Activated T-helper 9 cell treated with anti-CD3 and anti-CD28 coated beads, Interleukin-2, amount 50 U/mL, for 16 hours (primary cell): ENCODE data around the gene OSTN.
"Not testable (repeated sequence)": the region's sequence is repeated elsewhere in the genome, so short reads cannot be mapped to it uniquely, and the experiment has no call there.

Source experiments
- DNase-seq: peaks from one replicate; pipeline ENCODE4 v3.0.0-alpha.2; 2020; ENCODE audit warnings: low read depth

Gene OSTN

GRCh38 chr3:191235331-191236314 is 36.6 kb downstream of the OSTN start:
- no peak for DNase-seq

- DNase-seq, result no peak
Observed at GRCh38 chr3:191236646-191237045, 37.6 kb downstream of the OSTN start.

- no peak for DNase-seq
Observed at GRCh38 chr3:191237047-191237882, 38.2 kb downstream of the OSTN start.

- no peak for DNase-seq
Observed at GRCh38 chr3:191238321-191238817, 39.3 kb downstream of the OSTN start.

DNA sequence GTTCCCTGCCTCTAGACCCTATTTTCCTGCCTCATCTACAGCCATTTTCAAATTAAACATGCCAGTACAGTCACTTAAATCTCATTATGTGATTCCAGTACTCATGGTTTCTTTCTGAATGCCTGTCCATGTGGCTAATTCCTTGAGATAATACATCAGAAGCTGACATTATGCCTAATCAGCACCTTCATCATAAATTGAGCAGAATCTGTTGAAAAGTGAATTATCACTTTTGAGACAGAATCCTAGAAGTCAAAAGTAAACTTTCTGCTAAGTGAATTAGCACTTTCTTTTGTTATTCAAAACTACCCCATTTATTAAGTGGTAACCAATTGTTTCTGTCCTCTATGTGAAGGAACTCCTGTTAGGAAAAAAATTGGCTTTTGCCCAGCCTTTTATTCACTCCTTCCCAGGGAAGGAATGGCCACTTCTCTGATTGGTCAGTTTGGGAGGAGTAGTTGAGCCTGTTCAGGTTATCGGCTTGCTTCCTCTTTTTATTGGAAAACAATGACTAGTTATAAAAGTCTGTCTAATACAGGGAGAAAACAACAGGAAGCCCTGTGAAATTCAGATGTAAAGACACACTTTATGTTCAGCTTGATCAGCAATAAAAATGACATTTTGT is 40.5 kb downstream of the OSTN start:
- no peak for DNase-seq

DNA sequence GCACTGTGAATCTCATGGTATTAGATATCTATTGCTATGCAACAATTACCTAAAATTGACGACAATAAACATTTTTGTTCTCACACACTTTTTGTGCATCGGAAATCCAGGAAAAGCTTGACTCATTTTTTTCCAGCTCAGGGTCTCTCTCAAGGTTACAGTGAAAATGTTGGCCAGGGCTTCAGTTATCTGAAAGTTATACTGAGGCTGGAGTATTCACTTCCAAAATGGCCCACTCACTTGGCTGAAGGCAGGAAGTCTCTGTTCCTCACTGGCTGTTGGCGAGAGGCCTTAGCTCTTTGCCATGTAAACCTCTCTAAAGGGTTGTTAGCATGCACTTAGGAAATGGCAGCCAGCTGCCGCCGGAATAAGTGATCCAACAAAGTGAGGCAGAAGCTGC is 41.4 kb downstream of the OSTN start:
- no peak for DNase-seq

DNA sequence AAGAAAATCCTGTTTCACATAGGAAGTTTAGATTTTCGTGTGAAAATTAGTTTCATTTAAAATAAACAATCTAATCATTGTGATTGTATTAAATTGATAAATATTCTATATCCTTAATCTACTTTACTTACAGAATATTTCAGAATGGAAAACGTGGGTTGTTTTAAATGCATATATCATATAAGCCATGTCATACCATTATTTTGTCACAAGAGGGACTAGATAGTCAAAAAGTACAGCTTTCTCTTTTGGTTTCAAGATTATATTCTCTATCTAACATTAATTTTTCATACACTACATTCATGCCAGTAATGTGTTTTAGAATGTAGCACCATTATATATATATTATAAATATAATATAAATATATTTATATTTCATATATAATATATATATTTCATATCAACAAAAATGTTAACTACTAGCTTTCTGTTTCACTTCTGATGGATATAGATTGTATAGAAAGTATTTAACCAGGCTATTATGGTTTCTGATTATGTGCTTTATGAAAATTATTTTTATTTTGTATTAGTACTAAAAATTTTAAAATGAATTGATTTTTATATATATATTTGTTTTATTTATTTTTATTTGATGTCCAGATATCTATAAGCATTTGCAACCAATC is 45.3 kb downstream of the OSTN start:
- no peak for DNase-seq

- DNase-seq, result not testable (repeated sequence)
Observed at GRCh38 chr3:191246034-191246433, 47.0 kb downstream of the OSTN start.

DNA sequence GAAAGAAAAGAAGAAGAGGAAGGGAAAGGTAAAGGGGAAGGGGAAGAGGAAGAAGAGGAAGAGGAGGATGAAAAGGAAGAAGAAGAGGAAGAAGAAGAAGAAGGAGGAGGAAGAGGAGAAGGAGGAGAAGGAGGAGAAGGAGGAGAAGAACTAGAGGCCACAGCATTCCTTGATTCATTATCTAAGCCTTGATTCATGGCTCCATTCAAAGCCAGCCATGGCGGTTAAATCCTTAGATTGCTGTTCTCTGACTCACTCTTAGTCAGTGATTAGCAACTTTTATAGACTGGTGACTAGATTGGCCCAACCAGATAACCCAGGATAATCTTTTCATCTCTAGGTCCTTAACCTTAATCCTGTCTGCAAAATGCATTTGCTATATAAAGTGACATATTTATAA is 47.6 kb downstream of the OSTN start:
- no peak for DNase-seq

DNA sequence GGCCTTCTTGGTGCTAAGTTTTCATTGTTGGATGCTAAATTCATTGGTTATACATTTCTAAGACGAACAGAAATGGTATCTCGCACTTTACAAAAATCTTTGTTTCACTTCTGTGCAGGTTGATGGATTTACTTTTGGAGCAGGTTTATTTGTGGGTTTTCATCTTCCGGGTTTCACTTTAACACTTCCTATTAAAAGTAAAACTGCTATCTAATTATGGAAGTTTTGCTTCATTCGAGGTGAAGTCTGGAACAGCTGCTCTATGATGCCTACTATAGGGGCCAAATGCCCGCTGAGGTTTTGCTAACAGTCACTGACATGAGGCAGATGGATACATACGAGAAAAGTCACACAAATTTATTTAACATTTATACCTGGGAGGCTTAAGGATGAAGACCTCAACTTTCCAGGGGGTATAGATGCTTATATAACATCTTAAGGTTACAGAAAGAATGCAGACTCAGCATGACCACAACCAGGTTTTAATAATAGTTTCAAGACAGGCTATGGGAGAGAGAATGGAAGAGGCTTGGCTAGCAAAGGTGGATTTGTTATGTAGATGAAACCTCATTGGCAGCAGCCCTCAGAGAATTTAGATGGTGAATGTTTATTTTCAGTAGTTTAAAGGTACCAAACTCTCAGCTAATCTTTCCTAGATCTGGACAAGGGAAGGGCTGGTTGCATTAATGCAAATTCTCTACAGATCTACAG is 54.2 kb downstream of the OSTN start:
- DNase-seq, result no peak

DNA sequence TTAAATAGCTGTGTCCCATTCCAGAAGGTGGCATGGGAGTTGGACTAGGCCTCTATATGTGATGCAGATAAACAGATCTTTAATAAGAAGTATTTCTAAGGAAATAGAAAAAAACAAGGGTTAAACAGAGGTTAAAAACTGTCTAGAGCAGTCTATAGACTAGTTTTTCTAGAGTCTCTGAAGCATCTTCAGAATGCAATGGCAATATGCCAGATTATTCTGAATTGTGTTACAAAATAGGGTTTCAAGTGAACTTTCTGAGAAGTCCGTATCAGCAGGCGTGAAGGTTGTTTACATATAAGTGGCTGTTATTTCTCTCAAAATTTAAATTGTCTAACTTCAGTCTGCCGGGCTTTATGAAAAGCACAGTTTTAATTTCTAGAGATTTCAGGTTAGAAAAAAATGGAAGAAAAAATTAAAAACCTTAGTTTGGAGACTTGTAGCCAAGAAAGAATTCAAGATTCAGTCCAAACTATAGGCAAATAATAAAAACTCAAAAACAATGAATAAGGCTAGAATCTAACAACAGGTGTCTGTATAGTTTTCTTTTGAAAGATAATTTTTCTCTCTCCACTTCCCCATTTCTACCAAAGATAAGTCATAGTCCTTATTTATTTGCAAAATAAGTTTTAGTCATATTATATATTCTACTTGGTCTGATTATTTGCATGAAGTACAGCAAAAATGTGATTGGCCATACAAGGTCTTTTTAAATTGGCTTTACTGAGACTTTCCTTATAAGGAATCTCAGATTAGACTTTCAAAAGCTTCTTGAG is 55.2 kb downstream of the OSTN start:
- no peak for DNase-seq

- DNase-seq, result no peak
Observed at GRCh38 chr3:191255156-191255555, 56.1 kb downstream of the OSTN start.

DNA sequence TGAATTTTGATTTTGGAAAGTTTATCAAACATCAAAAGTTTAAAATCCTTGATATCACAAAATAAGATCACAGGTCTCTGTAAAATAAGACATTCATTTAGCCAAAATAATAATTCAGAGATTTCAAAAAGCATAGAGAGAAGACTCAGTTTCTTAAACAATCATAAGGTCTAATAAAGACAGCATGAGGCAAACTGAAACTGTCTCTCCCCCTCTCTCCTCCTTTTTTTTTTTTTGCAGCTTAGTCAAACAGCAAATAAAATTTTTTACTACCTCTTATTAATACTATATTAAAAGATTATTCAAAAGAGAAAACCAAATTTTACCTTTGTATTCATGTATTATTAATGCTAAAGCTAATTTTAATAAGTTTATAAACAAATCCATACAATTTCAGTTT is 57.4 kb downstream of the OSTN start:
- DNase-seq, result no peak

GRCh38 chr3:191257286-191257685 is 58.2 kb downstream of the OSTN start:
- DNase-seq, result no peak

DNA sequence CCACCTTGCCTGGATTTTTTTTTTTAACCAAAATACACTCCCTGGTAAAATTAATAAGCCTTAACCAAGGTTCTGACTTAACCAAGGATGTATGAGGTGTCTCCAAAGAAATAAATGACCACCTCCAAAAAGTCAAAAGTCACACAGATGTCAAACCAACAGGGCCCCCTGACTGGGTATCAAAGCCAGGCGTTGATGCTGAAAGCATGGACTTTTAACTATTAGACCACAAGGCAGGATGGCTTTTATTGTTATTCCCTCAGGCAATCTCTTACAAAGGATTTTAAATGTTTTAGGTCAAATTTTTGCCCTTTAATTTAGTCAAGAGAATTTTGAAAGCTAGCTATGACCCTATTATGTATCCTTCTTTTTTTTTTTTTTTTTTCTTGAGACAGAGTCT is 60.4 kb downstream of the OSTN start:
- no peak for DNase-seq

DNA sequence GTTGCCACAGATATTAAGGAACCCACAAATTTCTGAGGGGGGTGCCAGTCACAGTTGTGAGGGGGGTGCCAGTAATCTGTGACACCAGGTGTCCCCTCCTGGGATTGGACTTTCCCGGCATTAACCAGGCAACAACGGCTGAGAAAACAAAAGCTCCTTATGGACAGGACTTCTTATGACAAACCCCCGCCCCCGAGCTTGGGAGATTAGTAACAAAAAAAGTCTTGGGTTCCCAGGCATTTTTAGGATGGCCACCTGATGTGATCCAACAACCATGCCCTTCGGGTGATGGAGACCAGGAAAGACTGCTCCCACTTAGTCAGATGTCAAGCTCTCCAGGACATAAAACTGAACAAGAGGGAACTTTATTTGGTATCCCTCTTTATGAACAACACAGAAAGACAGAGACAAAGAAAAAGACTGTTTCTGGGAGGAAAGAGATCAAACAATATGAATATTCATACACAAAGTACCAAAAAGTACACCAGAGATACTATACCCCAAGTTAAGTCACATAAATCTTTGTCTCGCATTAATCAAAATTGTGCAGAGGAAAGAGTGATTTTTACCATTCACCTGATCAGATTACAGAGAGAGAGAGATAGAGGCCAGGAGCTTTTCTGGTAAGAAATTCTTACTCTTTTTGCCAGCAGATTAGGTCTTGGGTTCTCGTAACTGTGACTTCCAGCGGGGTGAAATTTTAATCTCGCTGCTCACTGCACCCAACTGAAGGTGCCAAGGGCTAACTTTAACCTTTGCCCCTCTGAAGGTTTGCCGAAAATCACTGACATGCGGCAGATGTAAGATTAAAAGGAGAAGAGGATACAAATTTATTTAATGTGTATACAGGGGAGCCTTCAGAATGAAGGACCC is 61.6 kb downstream of the OSTN start:
- no peak for DNase-seq

- no peak for DNase-seq
Observed at GRCh38 chr3:191261304-191261638, 62.2 kb downstream of the OSTN start.

- DNase-seq, result no peak
Observed at GRCh38 chr3:191262650-191263049, 63.6 kb downstream of the OSTN start.

DNA sequence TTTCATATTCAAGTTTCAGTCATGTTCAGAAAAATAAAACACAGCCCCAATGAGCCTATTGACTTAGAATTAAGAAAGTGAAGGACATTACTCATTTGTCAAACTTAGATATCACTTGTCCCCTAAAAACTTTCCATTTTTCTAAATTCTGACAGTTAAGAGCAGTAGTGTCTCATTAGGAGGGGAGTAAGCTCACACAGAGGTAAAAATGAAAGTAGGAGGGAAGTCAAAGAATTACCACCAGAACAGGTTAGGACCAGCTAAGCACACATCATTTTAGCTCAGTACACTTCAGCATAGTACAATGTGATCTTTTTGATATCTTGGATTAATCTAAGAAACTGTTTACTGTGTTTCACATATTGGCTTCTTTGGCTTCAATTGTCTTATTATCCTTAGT is 64.3 kb downstream of the OSTN start:
- no peak for DNase-seq

DNA sequence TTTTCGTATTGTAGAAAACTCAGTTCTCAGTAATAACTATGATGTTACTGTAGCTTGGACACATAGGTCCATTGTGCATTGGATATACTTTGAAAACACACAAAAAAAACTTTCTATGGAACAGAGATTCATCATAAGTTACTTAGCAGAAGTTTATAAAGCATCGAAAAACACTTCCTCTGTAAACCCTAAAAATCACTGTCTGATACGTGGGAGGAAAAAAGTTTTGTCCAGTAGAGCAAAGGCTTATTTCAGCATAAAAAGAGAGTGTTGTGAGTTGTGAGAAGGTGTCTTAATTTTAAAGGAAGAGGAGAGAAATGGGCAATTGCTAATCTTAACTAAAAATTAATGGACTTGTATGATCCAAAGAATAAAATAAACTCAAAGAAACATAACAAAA is 64.8 kb downstream of the OSTN start:
- DNase-seq, result no peak
